Breast epithelium (tissue), 4 donors: ENCODE results near the gene ZKSCAN4. TPM values are rescaled to one million over a fixed set of nuclear protein-coding genes. Genes with fewer than 3 reads are reported as not detected.

Experiments used
- DNase-seq, 2 donors: peaks; one replicate each; pipeline ENCODE4 v3.0.0-alpha.2; 2019; ENCODE audit warnings: low spot score in 2 of 2
- H3K27ac ChIP-seq, 2 donors: fragments of 200-600 bp; sonication (generic) in 1 of 2; one replicate each; pipeline ENCODE4 v1.5.1; 2016 to 2019; ENCODE audit warnings: mild to moderate bottlenecking in 1 of 2
- H3K27me3 ChIP-seq, 2 donors: fragments of 200-600 bp; sonication (generic) in 1 of 2; one replicate each; pipeline versions ENCODE4 v1.5.1 to v1.6.0; 2017 to 2019; ENCODE audit warnings: control low read depth in 1 of 2, mild to moderate bottlenecking in 1 of 2
- H3K36me3 ChIP-seq: fragments of 200-600 bp; one replicate; pipeline ENCODE4 v1.5.1; 2019
- H3K4me1 ChIP-seq, 2 donors: fragments of 200-600 bp; sonication (generic); one replicate each; pipeline ENCODE4 v1.5.1; 2016 to 2019; ENCODE audit warnings: control low read depth in 1 of 2
- H3K4me3 ChIP-seq, 3 donors: fragments of 200-600 bp; sonication (generic); 1 replicate in 2 of 3; 2 replicates in 1 of 3; pipeline ENCODE4 v1.5.1; 2016 to 2019; ENCODE audit warnings: mild to moderate bottlenecking in 3 of 3, moderate library complexity in 2 of 3
- H3K9me3 ChIP-seq, 2 donors: fragments of 200-600 bp; sonication (generic) in 1 of 2; one replicate each; pipeline ENCODE4 v1.5.1; 2016 to 2019; ENCODE audit warnings: control low read depth in 1 of 2
- POLR2A ChIP-seq: fragments of 450-650 bp; IDR thresholded peaks from one replicate; pipeline ENCODE4 v1.6.1; 2016; ENCODE audit warnings: antibody characterized with exemption, mild to moderate bottlenecking, moderate library complexity
- POLR2AphosphoS5 ChIP-seq, 3 donors: sonication (generic); formaldehyde crosslinking; IDR thresholded peaks; one replicate each; pipeline ENCODE4 v1.6.1; 2017; ENCODE audit warnings: antibody characterized with exemption in 3 of 3
- intact Hi-C: fragments of 100-400 bp; cut with DNase I; formaldehyde crosslinking; loops from one replicate; pipeline ENCODE4 v1.15.1; 2023; ENCODE audit warnings: low total_unique reads
- total RNA-seq, 3 donors: library from RNA; depleted of rRNA; stranded (reverse); fragments of >200 nt; gene quantifications; one replicate each; pipeline ENCODE4 v1.1.0, GENCODE V29; 2016
- TF ChIP-seq, protein P1 (sequence below), 3 donors: fragments of 450-650 bp; IDR thresholded peaks; one replicate each; pipeline ENCODE4 v1.5.1; 2016 to 2017; ENCODE audit warnings: antibody characterized with exemption in 3 of 3, mild to moderate bottlenecking in 3 of 3, moderate library complexity in 3 of 3

The ZKSCAN4 gene
- 1 to 10 TPM; 2.4 to 7.2 (median 5.9) TPM for total RNA-seq

DNA sequence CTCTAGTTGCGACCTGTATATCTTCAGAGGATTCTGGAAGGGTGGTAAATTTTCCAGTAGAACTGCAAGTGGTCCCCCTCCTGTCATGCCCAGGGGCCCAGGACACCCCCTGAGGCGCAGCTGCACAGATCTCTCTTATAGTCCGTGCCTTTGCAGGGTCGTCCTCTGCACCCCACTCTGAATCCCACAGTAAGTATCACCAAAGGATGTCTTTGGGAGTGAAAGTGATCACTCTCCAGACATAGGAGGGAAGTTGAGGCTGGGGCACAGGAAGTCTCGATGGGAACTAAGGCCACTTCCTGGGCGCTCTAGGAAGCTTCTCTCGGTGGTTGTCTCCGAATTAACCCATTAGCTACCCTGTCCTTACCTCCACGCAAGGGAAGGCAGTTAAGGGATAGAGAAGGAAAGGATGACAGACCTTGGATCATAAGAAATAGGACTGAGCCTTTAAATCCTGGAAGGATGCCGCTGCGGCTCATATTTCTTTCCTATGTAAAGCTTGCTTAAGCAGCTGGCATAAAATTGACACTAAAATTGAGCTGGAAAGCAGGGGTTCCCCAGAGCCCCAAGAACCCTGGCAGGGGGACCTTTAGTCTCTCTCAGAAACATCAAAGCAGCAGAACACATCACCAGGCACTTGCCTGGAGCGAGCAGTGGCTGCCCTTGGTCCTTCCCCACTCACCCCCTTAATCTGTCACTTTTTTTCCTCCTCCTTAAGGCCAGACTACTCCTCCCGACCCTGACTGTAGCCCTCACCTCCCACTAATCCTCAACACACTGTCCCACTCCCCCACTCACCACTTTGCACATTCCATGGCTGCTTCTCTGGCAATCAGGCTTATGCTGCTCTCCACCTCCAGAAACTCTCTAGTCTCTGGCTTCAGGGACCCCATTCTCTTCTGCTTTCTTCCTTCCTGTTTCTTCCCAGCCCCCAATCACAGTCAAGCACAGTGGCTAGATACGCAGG, at the start of gene ZKSCAN4:
Gene ZKSCAN4, minus strand, starts transcription at position 261 of the 967 bp plus-strand sequence. CDS start 289 bp downstream, outside the sequence.
- peak in 2 of 3 donors; percentile 45 to 77 for TF ChIP-seq POLR2AphosphoS5 (IDR thresholded peaks at IDR 0.05)
- TF ChIP-seq, protein P1, sequence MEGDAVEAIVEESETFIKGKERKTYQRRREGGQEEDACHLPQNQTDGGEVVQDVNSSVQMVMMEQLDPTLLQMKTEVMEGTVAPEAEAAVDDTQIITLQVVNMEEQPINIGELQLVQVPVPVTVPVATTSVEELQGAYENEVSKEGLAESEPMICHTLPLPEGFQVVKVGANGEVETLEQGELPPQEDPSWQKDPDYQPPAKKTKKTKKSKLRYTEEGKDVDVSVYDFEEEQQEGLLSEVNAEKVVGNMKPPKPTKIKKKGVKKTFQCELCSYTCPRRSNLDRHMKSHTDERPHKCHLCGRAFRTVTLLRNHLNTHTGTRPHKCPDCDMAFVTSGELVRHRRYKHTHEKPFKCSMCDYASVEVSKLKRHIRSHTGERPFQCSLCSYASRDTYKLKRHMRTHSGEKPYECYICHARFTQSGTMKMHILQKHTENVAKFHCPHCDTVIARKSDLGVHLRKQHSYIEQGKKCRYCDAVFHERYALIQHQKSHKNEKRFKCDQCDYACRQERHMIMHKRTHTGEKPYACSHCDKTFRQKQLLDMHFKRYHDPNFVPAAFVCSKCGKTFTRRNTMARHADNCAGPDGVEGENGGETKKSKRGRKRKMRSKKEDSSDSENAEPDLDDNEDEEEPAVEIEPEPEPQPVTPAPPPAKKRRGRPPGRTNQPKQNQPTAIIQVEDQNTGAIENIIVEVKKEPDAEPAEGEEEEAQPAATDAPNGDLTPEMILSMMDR (IDR thresholded peaks at IDR 0.05): no peak
- peak within 1 kb of the TSS; percentile 9 to 45 for H3K27ac ChIP-seq
- peak within 1 kb of the TSS; percentile 61 to 90 (median 62) for H3K4me3 ChIP-seq
- DNase-seq: peak; percentile 29 to 56
- no peaks in the 10 kb centered on the region for H3K9me3 ChIP-seq
- peaks cover 0 to 7% of the 10 kb centered on the region in 2 donors for H3K27me3 ChIP-seq
- no peaks in the 10 kb centered on the region for H3K36me3 ChIP-seq
- H3K4me1 ChIP-seq: peaks cover 2 to 5% of the 10 kb centered on the region in 2 donors
- intact Hi-C loops: no loop called here

- H3K4me3 ChIP-seq: no peak overlapping the region
- no peak overlapping the region for H3K27ac ChIP-seq
- TF ChIP-seq POLR2A: no peak
- TF ChIP-seq POLR2AphosphoS5 (IDR thresholded peaks at IDR 0.05): no peak
- TF ChIP-seq, protein P1 (IDR thresholded peaks at IDR 0.05): no peak
- DNase-seq: no peak
- H3K27me3 ChIP-seq: no peaks in the 10 kb centered on the region
- H3K36me3 ChIP-seq: no peaks in the 10 kb centered on the region
- intact Hi-C loops: no loop called here
- H3K4me1 ChIP-seq: no peaks in the 10 kb centered on the region
- no peaks in the 10 kb centered on the region for H3K9me3 ChIP-seq
Measured at GRCh38 chr6:28296520-28297060, 44.5 kb upstream of the ZKSCAN4 start.

DNA sequence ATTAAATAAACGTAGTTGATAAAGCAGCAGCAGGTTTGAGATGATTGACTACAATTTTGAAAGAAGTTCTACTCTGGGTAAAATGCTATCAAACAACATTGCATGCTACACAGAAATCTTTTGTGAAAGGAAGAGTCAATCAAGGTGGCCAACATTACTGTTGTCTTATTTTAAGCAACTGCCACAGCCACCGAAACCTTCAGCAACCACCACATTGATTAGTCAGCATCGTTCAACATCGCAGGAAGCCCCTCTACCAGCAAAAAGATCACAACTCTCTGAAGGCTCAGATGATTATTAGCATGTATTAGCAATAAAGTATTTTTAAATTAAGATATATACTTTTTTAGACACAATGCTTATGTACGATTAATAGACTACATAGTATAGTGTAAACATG, 43.3 kb upstream of the ZKSCAN4 start:
- Histone ChIP-seq H3K27ac (no peak overlapping the region), H3K36me3 (no peaks in the 10 kb centered on the region), H3K27me3 (no peaks in the 10 kb centered on the region), H3K9me3 (no peaks in the 10 kb centered on the region), H3K4me3 (no peak overlapping the region), H3K4me1 (no peaks in the 10 kb centered on the region)
- TF ChIP-seq POLR2A: no peak
- no peak for TF ChIP-seq POLR2AphosphoS5 (IDR thresholded peaks at IDR 0.05)
- TF ChIP-seq, protein P1 (IDR thresholded peaks at IDR 0.05): no peak
- intact Hi-C loops: no loop called here
- DNase-seq: no peak

- no peaks in the 10 kb centered on the region for H3K36me3 ChIP-seq
- intact Hi-C loops: no loop called here
- no peak for DNase-seq
- no peaks in the 10 kb centered on the region for H3K9me3 ChIP-seq
- no peaks in the 10 kb centered on the region for H3K4me1 ChIP-seq
- TF ChIP-seq POLR2A (no peak), POLR2AphosphoS5 (IDR thresholded peaks at IDR 0.05) (no peak)
- TF ChIP-seq, protein P1 (IDR thresholded peaks at IDR 0.05): no peak
- no peaks in the 10 kb centered on the region for H3K27me3 ChIP-seq
- H3K4me3 ChIP-seq: no peak overlapping the region
- H3K27ac ChIP-seq: no peak overlapping the region
Measured at GRCh38 chr6:28291573-28291972, 39.5 kb upstream of the ZKSCAN4 start.

- H3K9me3 ChIP-seq: no peaks in the 10 kb centered on the region
- intact Hi-C loops: no loop called here
- H3K4me3 ChIP-seq: no peak overlapping the region
- H3K27me3 ChIP-seq: no peaks in the 10 kb centered on the region
- H3K36me3 ChIP-seq: no peaks in the 10 kb centered on the region
- TF ChIP-seq, protein P1 (IDR thresholded peaks at IDR 0.05): no peak
- TF ChIP-seq POLR2A (no peak), POLR2AphosphoS5 (IDR thresholded peaks at IDR 0.05) (no peak)
- no peaks in the 10 kb centered on the region for H3K4me1 ChIP-seq
- no peak overlapping the region for H3K27ac ChIP-seq
- no peak for DNase-seq
Measured at GRCh38 chr6:28282926-28283325, 30.9 kb upstream of the ZKSCAN4 start.
